Activated T-cell treated with anti-CD3 and anti-CD28 coated beads for 4 hours (primary cell): ENCODE measurements around the gene PRDM2.
"Not testable (repeated sequence)": the region's sequence is repeated elsewhere in the genome, so short reads cannot be mapped to it uniquely, and the experiment has no call there.

Experiments used
- DNase-seq: peaks from one replicate; pipeline ENCODE4 v3.0.0-alpha.2; 2020

Gene PRDM2

DNA sequence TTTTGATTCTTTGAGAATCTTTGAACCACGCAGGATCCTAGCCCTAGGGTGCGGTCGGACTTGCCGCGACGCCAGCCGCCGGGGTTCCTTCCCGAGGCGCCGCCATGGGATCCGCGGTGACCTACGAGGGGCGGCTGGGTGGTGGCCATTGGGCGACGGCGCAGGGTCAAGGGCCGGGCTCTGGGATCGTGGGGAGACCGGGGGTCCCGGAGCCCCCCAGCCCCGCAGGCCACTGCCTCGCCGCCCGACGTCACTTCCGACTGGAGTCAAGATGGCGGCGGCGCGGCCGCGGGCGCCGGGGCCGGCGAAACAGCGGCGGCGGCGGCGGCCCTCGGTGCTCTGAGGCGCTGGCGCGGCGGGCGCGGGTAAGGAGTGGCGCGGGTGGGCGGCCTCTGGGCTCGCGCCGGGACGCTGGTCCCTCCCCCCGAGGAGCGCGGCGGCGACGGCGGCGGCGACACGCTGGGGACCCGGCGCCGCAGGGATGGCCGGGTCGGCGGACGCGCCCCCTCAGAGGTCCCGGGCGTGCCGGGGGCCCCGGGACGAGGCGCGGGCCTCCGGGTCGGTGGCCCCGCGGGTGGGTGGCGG, at the start of gene PRDM2:
Gene PRDM2 (plus strand): TSS at position 253 of the 585 bp plus-strand sequence. CDS start 15,418 bp downstream, outside the sequence.
- peak; percentile 34 for DNase-seq

DNA sequence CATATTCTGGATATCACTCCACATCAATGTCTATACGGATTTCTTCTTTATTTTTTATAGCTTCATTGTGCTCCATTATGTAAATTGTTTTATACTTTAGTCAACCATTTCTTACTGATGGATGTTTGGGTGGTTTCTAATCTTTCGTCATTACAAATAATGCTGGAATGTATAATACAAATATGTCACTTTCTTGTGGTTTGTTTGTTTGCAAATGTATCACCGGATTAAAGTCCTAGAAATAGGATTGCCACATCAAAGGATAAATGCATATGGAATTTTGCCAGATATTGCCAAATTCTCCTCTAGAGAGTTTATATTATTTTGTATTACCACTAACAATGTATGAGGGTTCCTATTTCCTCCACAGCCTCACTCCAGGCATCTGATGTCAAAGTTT, 48.7 kb upstream of the PRDM2 start:
- DNase-seq: no peak

DNA sequence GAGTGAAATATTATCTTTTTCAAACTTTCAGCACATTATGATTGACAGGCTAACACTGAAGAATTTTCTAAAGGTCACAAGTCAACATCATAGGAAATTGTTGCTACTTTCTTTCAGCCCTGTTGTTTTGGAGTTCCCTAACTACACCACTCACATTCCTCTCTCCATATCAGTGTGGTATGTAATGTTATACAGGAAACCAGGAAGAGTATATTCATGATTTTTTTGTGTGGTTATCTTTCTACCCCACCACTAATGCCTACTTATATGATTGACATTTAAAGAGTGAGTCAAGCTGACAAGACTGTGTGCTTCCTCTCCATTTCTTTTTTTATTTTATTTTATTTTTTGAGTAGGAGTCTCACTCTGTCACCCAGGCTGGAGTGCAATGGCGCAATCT, 47.8 kb upstream of the PRDM2 start:
- DNase-seq: no peak

DNA sequence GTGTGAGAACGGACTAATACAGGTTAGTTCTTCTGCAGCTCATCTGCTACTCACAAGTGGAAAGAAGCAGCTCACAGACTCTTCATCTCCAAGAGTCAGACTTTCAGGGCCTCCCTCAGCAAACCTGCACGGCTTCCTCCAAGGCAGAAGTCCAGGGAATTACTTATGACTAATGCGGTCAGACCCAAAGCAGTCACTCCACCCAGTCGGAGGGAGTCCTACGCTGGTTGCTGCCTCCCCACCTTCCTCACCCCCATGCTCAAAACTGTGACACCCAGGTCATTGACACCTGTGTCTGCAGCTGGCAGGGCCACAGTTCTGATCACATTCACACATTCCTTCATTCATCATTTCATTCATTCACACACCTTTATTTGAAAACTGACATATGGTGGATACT, 38.4 kb upstream of the PRDM2 start:
- no peak for DNase-seq

GRCh38 chr1:13662493-13662892, 37.5 kb upstream of the PRDM2 start:
- no peak for DNase-seq

- no peak for DNase-seq
Observed at GRCh38 chr1:13663969-13664368, 36.0 kb upstream of the PRDM2 start.

DNA sequence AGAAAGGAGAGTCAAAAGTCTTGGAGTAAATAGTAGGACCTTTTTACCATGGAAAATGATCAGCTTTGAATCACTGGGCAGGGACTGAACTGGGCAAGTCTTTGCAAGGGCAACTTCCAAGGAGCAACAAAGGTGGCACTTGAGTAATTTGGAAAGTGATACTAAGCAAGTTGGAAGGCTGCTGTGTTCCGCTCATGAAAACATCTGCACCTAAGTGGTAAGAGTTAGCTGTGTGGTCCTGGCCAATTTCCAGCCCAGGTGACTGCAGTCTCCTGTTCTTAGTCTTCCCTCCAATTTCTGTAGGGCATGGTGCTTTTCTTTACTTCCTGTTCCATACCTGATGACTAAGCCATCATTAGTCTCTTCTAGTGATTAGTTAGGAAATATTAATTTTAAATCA, 35.5 kb upstream of the PRDM2 start:
- DNase-seq: no peak

DNA sequence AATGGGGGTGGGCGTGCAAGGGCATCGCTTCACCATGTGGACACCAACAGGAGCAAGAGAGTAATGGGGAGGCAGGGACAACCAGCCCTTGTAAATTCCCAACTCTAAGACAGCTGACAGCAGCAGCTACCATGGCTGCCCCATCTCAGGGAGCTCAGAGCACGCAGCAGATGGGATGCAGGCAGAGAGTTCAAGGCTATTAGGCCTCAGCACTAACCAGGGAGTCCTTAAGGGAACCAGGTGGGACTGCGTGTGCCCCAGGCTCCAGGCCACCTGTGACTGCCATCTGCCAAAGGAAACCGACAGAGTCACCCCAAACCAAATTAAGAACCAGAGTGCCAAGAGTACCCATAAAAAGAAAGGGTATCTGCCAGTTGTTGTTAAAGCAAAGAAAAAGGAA, 33.7 kb upstream of the PRDM2 start:
- no peak for DNase-seq

- DNase-seq: no peak
Observed at GRCh38 chr1:13667691-13668090, 32.3 kb upstream of the PRDM2 start.

DNA sequence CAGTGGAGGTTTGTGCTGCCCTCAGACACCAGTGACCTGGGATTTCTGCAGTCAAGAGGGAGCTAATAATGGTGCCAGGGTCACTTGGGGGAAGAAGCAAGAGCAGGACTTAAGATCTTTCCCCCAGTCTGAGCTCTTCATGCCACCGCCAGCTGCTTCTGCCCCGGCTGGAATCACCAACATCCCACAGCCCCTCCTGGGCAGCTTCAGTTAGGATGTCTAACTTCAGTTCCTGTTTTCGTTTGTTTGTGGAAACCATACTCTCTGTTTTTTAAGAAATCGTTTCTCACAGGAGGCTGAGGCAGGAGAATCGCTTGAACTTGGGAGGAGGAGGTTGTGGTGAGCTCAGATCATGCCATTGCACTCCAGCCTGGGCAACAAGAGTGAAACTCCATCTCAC, 25.6 kb upstream of the PRDM2 start:
- DNase-seq: no peak

DNA sequence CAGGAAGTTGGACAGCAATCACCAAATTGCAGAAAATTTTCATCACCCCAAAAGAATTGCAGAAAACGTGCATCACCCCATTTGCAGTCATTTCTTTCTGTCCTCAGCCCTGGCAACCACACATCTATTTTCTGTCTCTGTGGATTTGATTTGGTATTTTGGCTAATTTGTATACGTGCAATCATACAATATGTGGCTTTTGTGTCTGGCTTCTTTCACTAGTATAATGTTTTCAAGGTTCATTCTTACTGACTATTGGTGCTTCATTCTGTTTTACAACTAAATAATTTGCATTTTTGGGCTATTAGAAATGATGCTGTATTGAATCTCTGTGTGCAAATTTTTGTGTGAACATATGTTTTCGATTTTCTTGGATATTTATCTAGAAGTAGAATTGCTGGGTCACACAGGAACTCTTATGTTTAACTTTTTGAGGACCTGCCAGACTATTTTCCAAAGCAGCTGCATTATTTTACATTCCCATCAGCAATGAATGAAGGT, 24.8 kb upstream of the PRDM2 start:
- no peak for DNase-seq

GRCh38 chr1:13677896-13678295, 22.1 kb upstream of the PRDM2 start:
- no peak for DNase-seq

DNA sequence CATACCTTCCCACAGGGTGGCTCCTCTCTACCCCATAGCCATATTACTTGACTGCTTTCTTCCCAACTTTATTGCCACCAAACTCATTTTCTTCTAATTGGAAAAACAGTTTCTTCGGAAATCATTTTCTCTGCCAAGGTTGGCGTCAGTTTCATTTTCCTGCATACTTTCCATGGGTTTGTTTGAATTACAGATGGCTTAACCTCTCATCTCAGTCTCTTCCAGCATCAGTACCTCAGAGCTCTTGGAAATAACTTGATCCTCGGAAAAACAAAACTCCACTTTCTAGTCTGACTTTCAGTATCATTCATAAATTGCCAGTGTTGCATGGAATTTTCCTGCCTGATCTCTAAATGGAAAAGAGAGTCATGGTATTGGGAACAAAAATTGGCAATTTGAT, 20.3 kb upstream of the PRDM2 start:
- no peak for DNase-seq

- DNase-seq: not testable (repeated sequence)
Observed at GRCh38 chr1:13680609-13681008, 19.4 kb upstream of the PRDM2 start.

DNA sequence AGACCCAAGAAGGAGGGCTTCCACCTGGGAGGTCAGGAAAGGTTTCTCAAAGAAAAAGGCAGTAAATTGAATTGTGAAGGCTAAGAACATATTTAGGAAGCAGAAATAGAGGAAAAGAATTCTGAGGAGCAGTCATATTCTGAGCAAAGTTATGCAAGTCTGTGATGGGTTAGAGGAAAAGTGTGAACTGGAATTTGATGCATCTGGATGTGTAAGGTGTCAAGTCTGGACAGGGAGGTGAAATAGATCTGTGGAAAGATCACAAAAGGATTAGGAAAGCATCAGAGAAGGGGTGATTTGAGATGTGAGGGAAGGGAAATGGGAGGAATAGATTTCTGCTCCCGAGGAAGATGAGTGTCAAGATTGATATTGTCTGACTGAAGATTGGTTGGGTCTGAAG, 18.1 kb upstream of the PRDM2 start:
- no peak for DNase-seq

DNA sequence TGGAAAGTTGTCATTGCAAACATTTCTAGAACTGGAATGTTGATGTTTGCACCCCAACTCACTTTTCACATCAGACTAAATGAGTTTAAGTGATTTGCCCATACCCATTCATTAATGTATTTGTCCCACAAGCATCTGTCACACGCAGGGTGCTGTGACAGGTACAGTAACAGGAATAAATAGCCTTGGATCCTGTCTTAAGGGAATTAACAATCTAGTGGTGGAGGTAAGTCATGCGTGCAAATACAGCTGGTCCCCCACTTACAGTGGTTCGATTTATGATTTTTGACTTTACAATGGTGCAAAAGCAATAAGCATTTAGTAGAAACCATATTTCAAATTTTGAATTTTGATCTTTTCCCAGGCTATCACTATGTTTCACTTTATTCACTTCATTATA, 17.5 kb upstream of the PRDM2 start:
- no peak for DNase-seq

GRCh38 chr1:13683206-13683605, 16.8 kb upstream of the PRDM2 start:
- no peak for DNase-seq

DNA sequence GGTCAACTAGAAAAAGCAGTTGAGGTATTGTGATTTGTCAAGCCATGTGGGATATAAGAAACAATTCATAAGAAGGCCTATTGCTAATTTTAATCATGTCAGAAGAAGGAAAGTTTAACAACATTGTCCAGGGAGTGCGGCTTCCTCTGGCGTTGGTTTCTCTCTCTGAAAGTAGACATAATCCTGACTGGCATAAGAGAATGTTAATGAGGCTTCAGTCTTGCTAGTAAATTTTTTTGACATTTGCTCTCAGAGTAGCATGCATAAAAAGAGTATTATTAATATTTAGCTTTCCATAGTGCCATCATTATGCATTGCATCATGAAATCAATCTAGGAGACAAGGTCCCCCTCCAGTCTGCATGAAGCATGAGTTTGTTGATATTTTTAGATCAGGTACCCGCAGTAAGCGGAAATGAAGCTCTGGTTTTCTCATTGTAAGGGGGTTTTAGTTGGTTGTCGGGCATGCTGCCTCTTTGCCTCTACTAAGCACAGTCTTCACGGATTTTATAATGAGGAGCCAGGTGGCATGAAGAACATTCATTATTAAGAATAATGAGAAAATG, 12.8 kb upstream of the PRDM2 start:
- no peak for DNase-seq

- DNase-seq: not testable (repeated sequence)
Observed at GRCh38 chr1:13693094-13693493, 6.9 kb upstream of the PRDM2 start.

DNA sequence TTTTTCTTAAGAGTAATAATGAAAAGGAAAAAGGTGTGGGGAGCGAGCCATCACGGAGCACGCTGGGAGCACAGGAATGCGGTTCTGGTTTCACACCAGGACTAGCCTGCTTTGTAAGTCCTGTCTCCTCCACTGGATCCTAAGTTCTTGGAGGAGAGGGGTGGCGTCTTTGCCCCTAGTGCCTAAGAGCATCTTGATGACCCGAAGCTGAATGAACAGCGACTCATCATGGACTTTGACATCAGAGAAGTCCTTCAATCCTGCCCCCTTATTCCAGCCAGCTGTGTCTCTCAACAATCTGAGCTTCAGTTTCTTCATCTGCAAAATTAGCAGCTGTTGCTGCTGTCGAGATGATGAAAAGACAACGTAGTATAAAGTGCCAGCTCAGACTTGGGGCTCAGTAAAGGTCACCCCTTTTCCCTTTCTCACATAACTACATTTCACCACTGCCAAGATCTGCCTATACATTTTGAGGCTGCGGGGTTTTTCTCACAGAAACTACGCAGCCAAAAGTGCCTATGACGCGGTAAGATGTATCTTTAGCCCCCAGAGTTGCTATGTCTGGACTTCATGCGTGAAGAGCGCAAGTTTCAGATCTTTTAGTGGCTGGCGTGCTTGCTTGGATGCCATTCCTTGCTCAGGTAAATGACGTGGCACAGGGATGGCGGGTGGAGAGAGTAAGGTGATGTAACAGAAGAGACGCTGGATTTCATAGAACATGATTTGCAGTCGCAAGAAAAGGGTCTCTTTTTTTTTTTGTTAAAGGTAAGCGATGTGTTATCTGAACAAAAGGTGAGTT, 4.9 kb upstream of the PRDM2 start:
- no peak for DNase-seq

- DNase-seq: no peak
Observed at GRCh38 chr1:13697738-13698137, 2.2 kb upstream of the PRDM2 start.

DNA sequence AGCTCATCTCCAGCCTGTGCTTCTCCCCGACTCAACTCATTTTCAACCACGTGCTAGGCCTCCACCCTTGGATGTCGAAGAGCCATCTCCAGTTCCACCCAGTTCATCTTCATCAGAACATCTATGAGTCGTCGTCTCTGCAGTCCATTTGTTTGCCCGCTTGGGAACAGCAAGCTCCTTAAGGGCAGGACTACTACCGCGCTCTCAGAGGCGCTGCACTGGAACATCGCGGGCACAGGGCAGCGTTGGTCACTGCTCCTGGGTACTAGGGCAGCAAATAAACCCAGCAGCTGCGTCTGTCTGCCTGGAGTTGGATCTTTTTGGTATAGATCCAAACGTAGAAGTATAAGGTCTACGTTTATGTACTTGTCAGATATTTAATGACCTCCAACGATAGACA, 478 bp upstream of the PRDM2 start:
- no peak for DNase-seq

DNA sequence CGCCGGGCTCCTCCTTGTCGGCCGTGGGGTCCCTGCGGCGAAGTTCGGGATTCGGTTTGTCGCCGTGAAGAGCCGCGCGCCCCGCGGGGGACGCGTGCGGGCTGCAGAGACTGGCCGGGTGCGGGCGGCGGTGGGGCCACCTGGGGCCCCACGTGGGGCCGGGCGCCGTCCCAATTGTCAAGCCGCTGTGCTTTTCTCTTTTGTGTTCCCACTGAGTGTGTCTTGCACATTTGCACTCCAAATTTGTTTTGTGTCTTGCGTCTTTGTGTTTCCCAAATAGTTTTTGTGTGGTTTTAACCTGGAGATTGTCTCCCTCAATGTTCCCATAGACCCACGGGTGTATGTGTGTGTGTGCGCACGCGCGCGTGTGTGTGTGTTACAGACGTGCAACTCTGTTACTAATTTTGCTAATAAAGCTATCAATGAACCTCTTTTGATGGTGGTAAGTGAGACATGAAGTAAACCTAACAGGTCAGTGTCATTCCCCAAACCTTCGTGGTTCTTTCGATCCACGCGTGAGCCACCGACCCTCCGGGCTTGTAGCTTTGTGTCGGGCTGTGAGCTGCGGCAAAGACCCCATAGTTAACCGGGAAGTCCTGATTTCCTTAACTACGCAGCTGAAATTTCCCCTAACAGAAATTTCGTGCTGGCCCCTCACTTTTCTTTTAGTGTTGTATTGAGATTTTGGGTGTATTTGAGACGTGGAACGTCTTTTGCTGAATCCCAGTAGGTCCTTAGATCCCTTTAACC, 708 bp downstream of the PRDM2 start:
- DNase-seq: peak; percentile 40

DNA sequence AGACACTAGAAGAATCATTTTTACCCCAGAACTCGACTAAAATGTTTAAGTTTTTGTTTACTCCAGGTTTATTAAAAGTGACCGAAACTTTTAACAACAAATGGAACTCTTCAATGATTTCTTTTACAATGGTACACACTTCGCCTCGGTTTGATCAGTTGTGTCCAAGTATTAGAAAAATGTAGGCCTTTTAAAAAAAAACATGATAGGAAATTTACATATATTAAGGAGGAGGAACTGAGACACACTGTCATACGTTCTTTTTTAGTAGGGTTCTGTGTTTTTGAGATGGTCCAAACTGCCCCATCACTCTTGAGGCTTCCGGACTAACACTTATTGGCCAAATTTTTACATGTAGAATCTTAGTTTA, 1.3 kb downstream of the PRDM2 start:
- DNase-seq: no peak
